K562 (cell line): Measurements from ENCODE around the gene PGP. TPM values are rescaled to one million over a fixed set of nuclear protein-coding genes. Genes with fewer than 3 reads are reported as not detected.
A peak's percentile ranks its signal among the peaks of the same experiment; 100 is the strongest.

ENCODE experiments used
- ATAC-seq: fragments of 200-7000 bp; cut with Tn5 transposase; 3 replicates; pipeline ENCODE4 v1.9.1; 2020; ENCODE audit warnings: moderate library complexity
- BruUV-seq: library from RNA; stranded (reverse); fragments of 400-500 nt; replicated peaks from 2 replicates; lab custom pipeline; 2021; lab: Mats Ljungman, UMichigan
- CTCF ChIA-PET: fragments of 300-600 bp; formaldehyde crosslinking; extraction: SDS; loops from one replicate; lab custom pipeline; 2021; ENCODE audit warnings: low intra/inter-chr PET ratio; lab: Yijun Ruan, JAX
- POLR2A ChIA-PET: fragments of 300-600, 350-650 bp; sonication (Branson Sonifier 250); formaldehyde crosslinking; extraction: SDS; loops from one replicate; lab custom pipeline; 2021; ENCODE audit warnings: antibody characterized with exemption, inconsistent platforms; lab: Yijun Ruan, JAX
- DNase-seq, 4 experiments: peaks; one replicate each; pipeline versions ENCODE4 v3.0.0 to v3.0.0-alpha.2; 2011 to 2018; ENCODE audit warnings: low spot score in 3 of 4, mixed read lengths in 3 of 4; ENCODE audit errors: extremely low read depth in 1 of 4
- FAIRE-seq: peaks from 2 replicates; lab custom pipeline; 2011; peaks lifted over from hg19 to GRCh38; lab: Jason Lieb, UNC
- H2AFZ ChIP-seq: 2 replicates; pipeline ENCODE4 v1.6.0; 2011; ENCODE audit warnings: low read depth, low read length, control low read depth, inconsistent platforms
- H3K27ac ChIP-seq: fragments of 200-600 bp; 3 replicates; pipeline ENCODE4 v1.8.0; 2011; ENCODE audit warnings: low read depth, mild to moderate bottlenecking, control low read depth, inconsistent platforms, low read length, moderate library complexity, mixed read lengths; ENCODE audit errors: extremely low read depth
- H3K27me3 ChIP-seq, 2 experiments: fragments of 300-600 bp in 1 of 2; 2 replicates in 1 of 2; 3 replicates in 1 of 2; pipeline versions ENCODE4 v1.6.0 to v1.8.0; 2011; ENCODE audit warnings: inconsistent platforms in 2 of 2, low read length in 2 of 2, mild to moderate bottlenecking in 1 of 2, mixed read lengths in 1 of 2, moderate library complexity in 1 of 2; ENCODE audit not compliant: control insufficient read depth in 2 of 2, insufficient read depth in 2 of 2
- H3K36me3 ChIP-seq: fragments of 300-600 bp; 3 replicates; pipeline ENCODE4 v1.8.0; 2011; ENCODE audit warnings: mild to moderate bottlenecking, low read length, inconsistent platforms; ENCODE audit not compliant: control insufficient read depth, insufficient read depth
- H3K4me1 ChIP-seq, 2 experiments: fragments of 200-600 bp in 1 of 2; replicated peaks in 1 of 2; 2 replicates in 1 of 2; 3 replicates in 1 of 2; pipeline versions ENCODE4 v1.5.1 to v1.8.0; 2011; ENCODE audit warnings: inconsistent platforms in 2 of 2, low read length in 2 of 2, mild to moderate bottlenecking in 1 of 2, mixed read lengths in 1 of 2, moderate library complexity in 1 of 2; ENCODE audit not compliant: control insufficient read depth in 2 of 2, insufficient read depth in 2 of 2
- H3K4me2 ChIP-seq: 2 replicates; pipeline ENCODE4 v1.6.1; 2011; ENCODE audit warnings: low read length, control low read depth, inconsistent platforms, mixed read lengths; ENCODE audit not compliant: insufficient read depth
- H3K4me3 ChIP-seq: fragments of 200-600 bp; sonication (generic), shearing (Covaris generic); 2 replicates; pipeline ENCODE4 v1.5.1; 2016; ENCODE audit warnings: control low read depth, inconsistent platforms
- H3K79me2 ChIP-seq: fragments of 200-600 bp; 3 replicates; pipeline ENCODE4 v1.8.0; 2011; ENCODE audit warnings: low read length, inconsistent platforms; ENCODE audit not compliant: control insufficient read depth, insufficient read depth
- H3K9ac ChIP-seq, 2 experiments: 2 replicates each; pipeline versions ENCODE4 v1.6.0 to v1.6.1; 2011; ENCODE audit warnings: low read depth in 2 of 2, low read length in 2 of 2, control low read depth in 1 of 2, inconsistent platforms in 1 of 2, mild to moderate bottlenecking in 1 of 2, mixed read lengths in 1 of 2; ENCODE audit not compliant: insufficient read depth in 1 of 2
- H3K9me1 ChIP-seq: one replicate; pipeline ENCODE4 v1.6.0; 2011; ENCODE audit warnings: inconsistent platforms, mild to moderate bottlenecking, low read length, moderate library complexity; ENCODE audit not compliant: control insufficient read depth, insufficient read depth
- H3K9me3 ChIP-seq: replicated peaks from 2 replicates; pipeline ENCODE4 v1.5.1; 2011; ENCODE audit warnings: low read depth, low read length, inconsistent platforms; ENCODE audit not compliant: control insufficient read depth, insufficient read depth
- H4K20me1 ChIP-seq: replicated peaks from 2 replicates; pipeline ENCODE4 v1.6.1; 2011; ENCODE audit warnings: low read length, inconsistent platforms, mixed read lengths; ENCODE audit not compliant: control insufficient read depth, insufficient read depth
- HNRNPL ChIP-seq: fragments of 200-400 bp; formaldehyde crosslinking; IDR thresholded peaks from 2 replicates; pipeline ENCODE4 v1.6.1; 2017; ENCODE audit warnings: low read depth, mild to moderate bottlenecking, low read length
- POLR2G ChIP-seq: fragments of 200-400 bp; formaldehyde crosslinking; IDR thresholded peaks from 2 replicates; pipeline ENCODE4 v1.6.1; 2017; ENCODE audit warnings: low read depth, mild to moderate bottlenecking, antibody characterized with exemption, low read length, moderate library complexity
- RBFOX2 ChIP-seq: fragments of 200-400 bp; formaldehyde crosslinking; IDR thresholded peaks from 2 replicates; pipeline ENCODE4 v1.6.1; 2017; ENCODE audit warnings: low read depth, mild to moderate bottlenecking, low read length, moderate library complexity
- WGBS: fragments of 100-300 bp; shearing (Covaris generic); methylation state at CpG from one replicate; pipeline ENCODE4 v1.1.6; 2016; ENCODE audit warnings: low coverage, mixed read lengths; ENCODE audit not compliant: insufficient coverage; ENCODE audit errors: missing lambda C conversion rate; 5-methylcytosine and 5-hydroxymethylcytosine counted together
- in situ Hi-C: fragments of 300-500 bp; cut with MboI; formaldehyde crosslinking; loops from 4 replicates; pipeline ENCODE4 v1.15.0; 2018; ENCODE audit warnings: inconsistent platforms, mixed read lengths
- intact Hi-C: fragments of 100-400 bp; cut with micrococcal nuclease; formaldehyde crosslinking; loops from 2 replicates; pipeline ENCODE4 v1.14.2; 2022
- polyA plus RNA-seq, 8 experiments: library from polyadenylated mRNA; depleted of rRNA in 4 of 8; stranded (reverse) in 5 of 8; unstranded in 3 of 8; fragments of >200 nt; fragmentation: Nextera tagmentation in 2 of 8; fragmentation: Illumina TruSeq in 1 of 8; extraction: Ambion mirVana in 2 of 8; extraction: Trizol in 1 of 8; gene quantifications; 2 replicates each; pipeline versions ENCODE4 v1.2.1 to v1.2.3, GENCODE V29; 2011 to 2014; ENCODE audit warnings: inconsistent platforms in 1 of 8, missing spikeins in 1 of 8
- total RNA-seq, 7 experiments: library from RNA; depleted of rRNA in 6 of 7; stranded (reverse); fragments of >200 nt in 6 of 7; fragmentation: Illumina TruSeq in 2 of 7; extraction: Trizol in 2 of 7; gene quantifications; 2 replicates each; pipeline versions ENCODE4 v1.2.1 to v1.2.3, GENCODE V29; 2011 to 2021; ENCODE audit warnings: low replicate concordance in 1 of 7

PGP gene
- total and polyA plus RNA-seq, 9 of the 15 experiments (the other 6 are each of a cell fraction or from before 2014, with no cell fraction given), result 1.1 to 57.6 (median 19.6) TPM

DNA sequence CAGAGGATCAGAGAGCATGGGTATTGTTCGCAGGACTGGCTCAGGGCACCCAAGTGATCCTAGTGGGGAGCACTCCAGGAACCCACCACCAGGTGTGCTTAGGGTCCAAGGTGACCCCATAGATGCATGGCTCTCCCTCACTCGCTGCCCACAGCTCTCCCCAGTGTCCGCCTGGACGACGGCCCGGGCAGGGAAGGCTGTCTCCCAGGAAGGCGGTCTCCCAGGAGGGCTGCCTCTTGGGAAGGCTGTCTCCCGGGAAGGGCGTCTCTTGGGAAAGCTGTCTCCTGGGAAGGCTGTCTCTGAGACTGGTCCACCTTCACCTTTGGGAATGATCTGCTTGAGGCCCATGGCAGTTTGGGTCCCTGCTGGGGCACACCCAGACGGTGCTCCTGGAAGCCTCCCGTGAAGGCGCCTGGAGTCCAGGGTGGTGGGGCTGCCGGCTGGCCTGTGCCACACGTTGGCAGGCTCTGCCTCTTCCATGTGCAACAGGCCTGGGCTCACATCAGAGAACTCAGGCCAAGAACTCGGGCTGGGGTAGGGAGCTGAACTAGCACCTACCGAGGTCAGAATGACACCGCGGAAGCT is 31.8 kb upstream of the PGP start:
- no peak for ATAC-seq
- Histone ChIP-seq H3K79me2 (peaks cover 46% of the 10 kb centered on the region), H3K9me3 (no peaks in the 10 kb centered on the region)
- no peak for TF ChIP-seq HNRNPL
- peak; percentile 64 for TF ChIP-seq POLR2G
- peak; percentile 36; the same call in 1 of the 2 replicates for TF ChIP-seq RBFOX2
- TF ChIP-seq, all 486 proteins: peak for 2
- intact Hi-C loops (no loop called here), in situ Hi-C loops (no loop called here)
- H3K4me1 ChIP-seq, result peaks cover 0 to 47% of the 10 kb centered on the region in 2 experiments; a peak in 2 of 5 replicates
- no peaks in the 10 kb centered on the region for H3K27me3 ChIP-seq
- 98% methylated on average over 16 of the region's 18 CpGs for WGBS
- H4K20me1 ChIP-seq, result no peaks in the 10 kb centered on the region
- H2AFZ ChIP-seq, result no peak overlapping the region
- H3K4me2 ChIP-seq, result no peak overlapping the region
- no TSS peak for BruUV-seq
- H3K4me3 ChIP-seq, result no peak overlapping the region
- ChIA-PET POLR2A (interaction anchor here (0.7 to 2.7 kb wide), 6 partner anchors 8 to 91 kb away, joined by 3 to 13 read pairs (median 4); partner anchors contain the start of gene TRAF7), CTCF (no interaction called here)
- no peaks in the 10 kb centered on the region for H3K9me1 ChIP-seq
- FAIRE-seq, result no peak
- DNase-seq, result no peak
- peak overlapping the region in 1 of 2 experiments; percentile 74; a peak in 2 of 4 replicates for H3K9ac ChIP-seq
- peaks cover 70% of the 10 kb centered on the region; the same call in 2 of the 3 replicates for H3K36me3 ChIP-seq
- H3K27ac ChIP-seq, result no peak overlapping the region
